ENCODE results near the gene FAM32A.

The FAM32A gene

DNA sequence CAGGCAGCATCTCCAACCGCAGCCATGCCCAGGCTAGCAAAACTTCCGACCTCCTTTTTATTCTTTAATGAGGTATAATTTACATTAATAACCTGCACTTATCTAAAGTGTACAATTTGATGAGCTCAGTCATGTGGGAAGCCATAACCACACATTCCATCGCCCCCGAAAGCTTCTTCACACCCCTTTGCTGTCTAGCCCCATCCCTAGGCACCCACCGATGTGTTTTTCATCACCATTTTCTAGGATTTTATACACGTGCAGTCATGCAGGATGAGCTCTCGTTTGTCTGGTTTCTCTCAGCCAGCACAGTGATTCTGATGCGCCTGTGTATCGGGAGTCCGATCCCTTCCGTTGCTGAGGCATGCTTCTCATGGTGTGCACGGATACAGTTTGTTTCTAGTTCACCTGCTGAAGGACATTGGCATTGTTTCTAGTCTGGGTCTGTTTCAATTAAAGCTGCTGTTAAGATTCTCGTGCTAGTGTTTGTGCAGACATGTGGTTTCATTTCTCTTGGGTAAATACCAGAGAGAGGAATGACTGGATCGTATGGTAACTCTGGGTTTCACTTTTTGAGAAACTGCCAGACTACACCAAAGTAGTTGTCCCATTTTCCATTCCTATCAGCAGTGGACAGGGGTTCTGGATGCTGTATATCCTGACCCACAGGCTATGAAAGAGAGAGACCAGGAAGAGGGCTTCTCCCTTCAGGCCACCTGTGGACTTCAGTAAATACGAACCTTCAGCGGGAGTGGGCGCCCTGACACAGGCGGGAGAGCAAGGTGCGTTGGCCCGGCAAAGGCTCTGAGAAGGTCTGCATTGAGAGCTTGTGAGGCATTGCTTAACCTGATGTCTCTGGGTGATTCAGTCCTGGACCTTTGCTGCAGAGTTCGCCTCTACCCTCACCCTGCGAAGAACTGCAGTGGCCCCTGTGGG lies 17.4 kb downstream of the FAM32A start:
- no peak for DNase-seq

- no peak for DNase-seq
Measured at GRCh38 chr19:16203256-16204004, 18.2 kb downstream of the FAM32A start.

DNA sequence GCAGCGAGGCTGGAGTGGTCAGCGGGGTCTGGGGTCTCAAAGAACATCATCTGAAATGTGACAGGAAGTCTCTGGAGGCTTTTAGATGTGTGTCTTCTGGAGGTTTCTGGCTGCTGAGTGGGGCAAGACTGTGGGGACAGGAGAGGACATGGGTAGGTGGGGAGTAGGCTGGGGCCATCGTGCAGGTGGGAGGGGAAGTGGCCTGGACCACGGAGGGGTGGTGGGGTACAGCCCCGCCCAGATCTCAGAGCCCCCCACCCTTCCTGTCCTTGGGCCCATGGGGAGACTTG lies 18.7 kb downstream of the FAM32A start:
- no peak for DNase-seq

- no peak for DNase-seq
Measured at GRCh38 chr19:16205205-16206045, 20.2 kb downstream of the FAM32A start.

GRCh38 chr19:16206046-16206605 lies 20.9 kb downstream of the FAM32A start:
- DNase-seq = no peak

- no peak for DNase-seq
Measured at GRCh38 chr19:16206637-16207036, 21.4 kb downstream of the FAM32A start.

- DNase-seq = no peak
Measured at GRCh38 chr19:16207063-16207462, 21.9 kb downstream of the FAM32A start.

DNA sequence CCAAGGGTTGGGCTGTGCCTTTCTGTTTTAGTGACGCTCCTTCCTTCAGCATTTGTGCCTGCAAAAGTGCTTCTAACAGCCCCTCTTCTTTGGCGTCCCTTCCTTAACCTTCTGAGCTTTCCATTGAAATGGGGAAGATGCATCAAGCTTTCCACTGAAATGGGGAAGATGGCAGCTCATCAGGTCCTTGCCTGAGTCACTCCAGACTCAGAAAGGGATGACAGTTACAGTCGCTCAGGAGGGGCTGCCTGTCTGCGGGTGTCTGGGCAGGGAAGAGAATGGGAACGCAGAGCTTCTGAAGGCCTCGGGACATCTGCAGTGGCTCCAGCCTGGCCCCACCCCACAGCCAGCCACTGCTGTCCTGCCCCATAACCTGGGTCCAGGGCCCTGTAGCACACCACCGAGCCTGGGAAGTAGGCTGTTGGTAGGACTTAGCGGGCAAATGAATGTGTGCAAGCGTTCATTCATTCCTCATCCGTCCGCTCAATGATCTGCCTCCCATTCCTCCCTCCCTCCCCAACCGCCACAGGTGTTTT lies 22.3 kb downstream of the FAM32A start:
- DNase-seq = no peak

- DNase-seq = peak; percentile 48 to 62
Measured at GRCh38 chr19:16208064-16208759, 23.0 kb downstream of the FAM32A start.

GRCh38 chr19:16208847-16209665 lies 23.8 kb downstream of the FAM32A start:
- no peak for DNase-seq

DNA sequence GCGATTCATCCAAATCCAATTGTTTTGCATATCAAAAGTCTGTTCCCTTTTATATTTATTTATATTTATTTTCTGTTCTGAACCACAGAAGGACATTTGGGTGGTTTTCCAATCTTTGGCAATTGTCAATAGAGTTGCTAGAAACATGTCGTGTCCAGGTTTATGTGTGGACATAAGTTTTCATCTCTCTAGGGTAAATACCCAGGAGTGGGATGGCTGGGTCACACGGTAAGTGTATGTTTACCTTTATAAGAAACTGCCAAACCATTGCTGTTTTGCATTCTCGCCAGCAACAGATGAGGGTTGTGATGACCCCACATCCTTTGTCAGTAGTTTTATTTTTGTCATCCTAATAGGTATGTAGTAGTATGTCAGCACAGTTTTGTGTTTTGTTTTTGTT lies 25.0 kb downstream of the FAM32A start:
- DNase-seq = no peak

DNA sequence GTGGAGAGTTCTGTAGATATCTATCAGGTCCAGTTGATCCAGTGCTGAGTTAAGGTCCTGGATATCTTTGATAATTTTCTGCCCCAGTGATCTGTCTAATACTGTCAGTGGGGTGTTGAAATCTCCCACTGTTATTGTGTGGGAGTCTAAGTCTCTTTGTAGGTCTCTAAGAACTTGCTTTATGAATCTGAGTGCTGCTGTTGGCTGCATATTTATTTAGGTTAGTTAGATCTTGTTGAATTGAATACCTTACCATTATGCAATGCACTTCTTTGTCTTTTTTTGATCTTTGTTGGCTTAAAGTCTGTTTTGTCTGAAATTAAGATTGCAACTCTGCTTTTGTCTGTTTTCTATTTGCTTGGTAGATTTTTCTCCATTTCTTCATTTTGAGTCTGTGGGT lies 27.9 kb downstream of the FAM32A start:
- DNase-seq = no peak

DNA sequence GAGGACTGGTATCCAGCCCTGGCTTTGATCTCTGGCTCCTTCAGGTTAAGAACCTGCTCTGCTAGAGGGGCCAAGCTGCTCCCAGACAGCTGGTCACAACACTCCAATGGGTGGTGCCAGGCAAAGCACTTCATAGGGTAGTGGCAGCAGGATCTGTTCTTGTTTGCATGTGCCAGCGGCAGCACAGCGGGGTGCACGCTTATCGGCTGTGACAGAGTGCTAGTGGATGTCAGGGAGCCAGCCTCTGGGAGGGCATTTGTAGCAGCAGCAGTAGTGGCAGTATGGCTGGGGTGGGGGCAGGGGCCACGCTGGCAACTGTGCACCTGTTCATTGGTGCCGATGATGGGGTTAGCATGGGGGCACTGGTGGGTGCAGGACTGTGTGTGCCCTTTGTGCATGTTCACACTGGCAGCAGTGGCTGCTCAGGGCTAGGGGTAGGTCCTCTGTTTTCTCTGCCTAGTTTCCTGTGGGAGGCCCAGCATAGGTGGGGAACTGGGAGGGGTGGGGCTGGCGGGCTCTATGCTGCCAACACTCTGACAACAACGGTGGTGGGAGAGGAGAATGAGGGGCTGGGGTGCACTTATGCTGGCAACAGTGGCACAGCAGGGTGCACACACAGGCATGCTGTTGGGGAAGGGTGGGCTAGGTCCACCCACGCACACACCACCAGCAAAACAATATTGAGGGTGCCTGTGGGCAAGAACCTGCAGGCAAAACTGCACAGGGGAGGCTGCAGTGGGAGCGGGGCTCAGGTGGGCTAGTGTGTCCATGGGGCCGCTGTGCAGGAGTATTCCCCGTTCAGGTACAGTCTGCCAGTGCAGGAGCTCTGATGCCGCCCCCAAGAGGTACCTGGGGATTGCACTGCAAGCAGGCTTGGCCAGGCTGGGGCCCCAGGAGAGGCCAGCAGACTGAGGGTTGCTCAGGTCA lies 31.8 kb downstream of the FAM32A start:
- DNase-seq = no peak

DNA sequence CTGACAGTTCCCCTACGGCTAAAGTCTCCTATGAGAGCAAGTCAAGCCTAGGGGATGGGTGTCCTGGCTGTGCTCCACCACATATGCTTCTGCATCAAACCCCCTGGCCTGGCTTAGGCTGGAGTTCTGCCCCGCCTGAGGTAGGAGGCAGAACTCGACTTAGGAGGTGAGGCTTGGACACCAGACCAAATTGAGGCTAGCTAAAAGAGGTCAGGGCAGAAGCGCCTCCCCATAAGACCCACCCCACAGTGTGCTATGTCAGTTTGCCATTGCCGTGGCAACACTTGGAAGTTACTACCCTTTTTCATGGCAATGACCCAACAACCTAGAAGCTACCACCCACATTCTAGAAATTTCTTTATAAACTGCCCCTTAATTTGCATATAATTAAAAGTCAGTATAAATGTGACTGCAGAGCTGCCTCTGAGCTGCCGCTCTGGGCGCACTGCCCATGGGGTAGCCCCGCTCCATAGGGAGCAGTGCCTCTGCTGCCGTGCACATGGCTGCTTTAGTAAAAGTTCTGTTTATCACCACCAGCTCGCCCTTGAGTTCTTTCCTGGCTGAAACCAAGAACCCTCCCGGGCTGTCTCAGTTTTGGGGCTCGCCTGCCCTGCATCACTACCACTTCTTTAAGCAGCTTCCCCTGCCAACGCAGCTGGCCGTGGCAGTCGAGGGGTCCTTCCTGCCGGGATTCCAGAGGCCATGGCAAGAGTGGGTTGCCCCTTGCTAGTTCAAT lies 32.7 kb downstream of the FAM32A start:
- no peak for DNase-seq

GRCh38 chr19:16218851-16219250 lies 33.6 kb downstream of the FAM32A start:
- no peak for DNase-seq

GRCh38 chr19:16222806-16223205 lies 37.6 kb downstream of the FAM32A start:
- DNase-seq = no peak

DNA sequence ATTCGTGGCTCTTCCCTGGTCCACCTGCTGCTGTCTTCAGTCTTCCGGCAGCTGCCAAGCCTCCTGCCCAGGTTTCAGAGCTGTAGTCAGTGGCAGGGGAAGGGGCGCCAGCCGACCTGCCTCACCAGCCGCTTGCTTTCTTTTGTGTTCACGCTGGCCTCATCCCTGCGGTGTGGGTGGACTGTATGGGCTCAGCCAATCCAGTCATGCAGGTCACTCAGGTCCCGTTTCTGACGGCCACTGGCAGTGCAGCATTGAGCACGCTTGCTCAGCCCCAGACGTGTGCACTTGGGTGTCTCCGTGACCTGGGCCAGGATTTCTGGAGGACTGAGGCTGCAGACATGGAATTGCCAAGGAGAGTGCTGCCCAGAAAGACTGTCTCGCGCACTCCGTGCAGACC lies 38.5 kb downstream of the FAM32A start:
- DNase-seq = no peak

GRCh38 chr19:16224293-16225045 lies 39.3 kb downstream of the FAM32A start:
- no peak for DNase-seq

All from activated T-cell treated with anti-CD3 and anti-CD28 coated beads, Interleukin-2, amount 50 U/mL, for 48 hours (primary cell).